Measurements from ENCODE around the gene KCNE1. TPM values are rescaled to one million over a fixed set of nuclear protein-coding genes. Genes with fewer than 3 reads are reported as not detected.

The KCNE1 gene
- total RNA-seq, 1 donor from 2014 or later = 21.7 TPM

GRCh38 chr21:34535886-34536285, 23.9 kb upstream of the KCNE1 start:
- no peak for DNase-seq
- Histone ChIP-seq H3K36me3 (no peaks in the 10 kb centered on the region), H3K27me3 (ENCODE audit: low read depth) (no peaks in the 10 kb centered on the region), H3K27ac (no peak overlapping the region), H3K4me3 (no peak overlapping the region), H3K9me3 (no peaks in the 10 kb centered on the region), H3K4me1 (no peaks in the 10 kb centered on the region)
- no peak for ATAC-seq
- TF ChIP-seq CTCF (IDR thresholded peaks at IDR 0.05) = no peak
- intact Hi-C loops (cut with DNase I) = no loop called here

GRCh38 chr21:34534522-34534921, 22.5 kb upstream of the KCNE1 start:
- no peaks in the 10 kb centered on the region for H3K27me3 ChIP-seq (ENCODE audit: low read depth)
- peak; percentile 59 to 71 for ATAC-seq
- no peak overlapping the region for H3K27ac ChIP-seq
- intact Hi-C loops (cut with DNase I) = no loop called here
- no peaks in the 10 kb centered on the region for H3K36me3 ChIP-seq
- TF ChIP-seq CTCF (IDR thresholded peaks at IDR 0.05) = no peak
- no peaks in the 10 kb centered on the region for H3K9me3 ChIP-seq
- no peaks in the 10 kb centered on the region for H3K4me1 ChIP-seq
- DNase-seq = no peak
- no peak overlapping the region for H3K4me3 ChIP-seq

- no peak for ATAC-seq
- DNase-seq = no peak
- Histone ChIP-seq H3K36me3 (no peaks in the 10 kb centered on the region), H3K27me3 (ENCODE audit: low read depth) (no peaks in the 10 kb centered on the region), H3K4me1 (no peaks in the 10 kb centered on the region), H3K27ac (no peak overlapping the region), H3K4me3 (no peak overlapping the region), H3K9me3 (no peaks in the 10 kb centered on the region)
- intact Hi-C loops (cut with DNase I) = no loop called here
- TF ChIP-seq CTCF (IDR thresholded peaks at IDR 0.05) = no peak
Measured at GRCh38 chr21:34533938-34534337, 21.9 kb upstream of the KCNE1 start.

GRCh38 chr21:34531399-34531798, 19.4 kb upstream of the KCNE1 start:
- Histone ChIP-seq H3K27ac (no peak overlapping the region), H3K4me1 (peaks cover 9% of the 10 kb centered on the region), H3K27me3 (ENCODE audit: low read depth) (no peaks in the 10 kb centered on the region), H3K4me3 (no peak overlapping the region), H3K36me3 (no peaks in the 10 kb centered on the region), H3K9me3 (no peaks in the 10 kb centered on the region)
- no peak for TF ChIP-seq CTCF (IDR thresholded peaks at IDR 0.05)
- ATAC-seq (no peak), DNase-seq (no peak)
- intact Hi-C loops (cut with DNase I) = no loop called here

- intact Hi-C loops (cut with DNase I) = no loop called here
- Histone ChIP-seq H3K27ac (no peak overlapping the region), H3K4me1 (peaks cover 16% of the 10 kb centered on the region), H3K27me3 (ENCODE audit: low read depth) (no peaks in the 10 kb centered on the region), H3K36me3 (no peaks in the 10 kb centered on the region), H3K9me3 (no peaks in the 10 kb centered on the region), H3K4me3 (no peak overlapping the region)
- DNase-seq = no peak
- ATAC-seq = no peak
- TF ChIP-seq CTCF (IDR thresholded peaks at IDR 0.05) = no peak
Measured at GRCh38 chr21:34530261-34530660, 18.3 kb upstream of the KCNE1 start.

GRCh38 chr21:34528131-34528561, 16.1 kb upstream of the KCNE1 start:
- no peak for TF ChIP-seq CTCF (IDR thresholded peaks at IDR 0.05)
- Histone ChIP-seq H3K4me1 (peaks cover 37% of the 10 kb centered on the region), H3K27me3 (ENCODE audit: low read depth) (no peaks in the 10 kb centered on the region), H3K9me3 (no peaks in the 10 kb centered on the region), H3K36me3 (no peaks in the 10 kb centered on the region), H3K27ac (peak overlapping the region; percentile 91), H3K4me3 (no peak overlapping the region)
- ATAC-seq (peak in 1 of 2 donors; percentile 43), DNase-seq (no peak)
- intact Hi-C loops (cut with DNase I) = no loop called here
